HG03064 (cell line): ENCODE results near the gene AOC1.
"Not testable (repeated sequence)": the region's sequence is repeated elsewhere in the genome, so short reads cannot be mapped to it uniquely, and the experiment has no call there.

Experiments used
- ATAC-seq: cut with Tn5 transposase; IDR thresholded peaks from one replicate; pipeline ENCODE4 v1.9.1; 2021; ENCODE audit warnings: low read depth; ENCODE audit not compliant: unreplicated experiment

The AOC1 gene, protein sequence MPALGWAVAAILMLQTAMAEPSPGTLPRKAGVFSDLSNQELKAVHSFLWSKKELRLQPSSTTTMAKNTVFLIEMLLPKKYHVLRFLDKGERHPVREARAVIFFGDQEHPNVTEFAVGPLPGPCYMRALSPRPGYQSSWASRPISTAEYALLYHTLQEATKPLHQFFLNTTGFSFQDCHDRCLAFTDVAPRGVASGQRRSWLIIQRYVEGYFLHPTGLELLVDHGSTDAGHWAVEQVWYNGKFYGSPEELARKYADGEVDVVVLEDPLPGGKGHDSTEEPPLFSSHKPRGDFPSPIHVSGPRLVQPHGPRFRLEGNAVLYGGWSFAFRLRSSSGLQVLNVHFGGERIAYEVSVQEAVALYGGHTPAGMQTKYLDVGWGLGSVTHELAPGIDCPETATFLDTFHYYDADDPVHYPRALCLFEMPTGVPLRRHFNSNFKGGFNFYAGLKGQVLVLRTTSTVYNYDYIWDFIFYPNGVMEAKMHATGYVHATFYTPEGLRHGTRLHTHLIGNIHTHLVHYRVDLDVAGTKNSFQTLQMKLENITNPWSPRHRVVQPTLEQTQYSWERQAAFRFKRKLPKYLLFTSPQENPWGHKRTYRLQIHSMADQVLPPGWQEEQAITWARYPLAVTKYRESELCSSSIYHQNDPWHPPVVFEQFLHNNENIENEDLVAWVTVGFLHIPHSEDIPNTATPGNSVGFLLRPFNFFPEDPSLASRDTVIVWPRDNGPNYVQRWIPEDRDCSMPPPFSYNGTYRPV

DNA sequence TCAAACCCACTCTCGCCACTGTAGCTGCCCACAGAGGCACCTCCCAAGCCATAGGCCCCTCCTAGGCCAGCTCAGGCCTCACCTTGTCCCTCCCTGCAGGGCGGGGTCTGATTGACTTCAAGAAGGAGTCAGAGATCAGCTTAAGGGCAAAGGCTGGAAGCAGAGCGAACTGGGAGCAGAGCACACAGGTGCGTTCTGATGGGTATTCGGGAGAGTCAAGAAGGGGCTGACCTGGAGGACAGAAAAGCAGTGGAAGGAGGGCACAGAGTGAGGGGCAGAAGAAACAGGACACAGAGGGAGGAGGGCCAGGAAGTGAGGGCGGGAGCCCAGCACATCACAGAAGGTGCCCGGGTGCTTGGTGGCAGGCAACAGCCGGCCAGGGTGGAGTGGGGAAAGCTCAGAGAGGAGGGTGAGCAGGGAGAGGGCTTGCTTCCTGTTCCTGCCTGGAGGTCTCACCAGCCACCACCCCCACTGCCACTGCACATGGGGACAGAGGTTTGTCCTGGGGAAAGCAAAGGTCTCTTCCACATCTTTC, at the start of gene AOC1:
Gene AOC1 (plus strand): TSS at position 147 of the 535 bp plus-strand sequence. CDS start 3,954 bp downstream, outside the sequence.
- no peak for ATAC-seq

DNA sequence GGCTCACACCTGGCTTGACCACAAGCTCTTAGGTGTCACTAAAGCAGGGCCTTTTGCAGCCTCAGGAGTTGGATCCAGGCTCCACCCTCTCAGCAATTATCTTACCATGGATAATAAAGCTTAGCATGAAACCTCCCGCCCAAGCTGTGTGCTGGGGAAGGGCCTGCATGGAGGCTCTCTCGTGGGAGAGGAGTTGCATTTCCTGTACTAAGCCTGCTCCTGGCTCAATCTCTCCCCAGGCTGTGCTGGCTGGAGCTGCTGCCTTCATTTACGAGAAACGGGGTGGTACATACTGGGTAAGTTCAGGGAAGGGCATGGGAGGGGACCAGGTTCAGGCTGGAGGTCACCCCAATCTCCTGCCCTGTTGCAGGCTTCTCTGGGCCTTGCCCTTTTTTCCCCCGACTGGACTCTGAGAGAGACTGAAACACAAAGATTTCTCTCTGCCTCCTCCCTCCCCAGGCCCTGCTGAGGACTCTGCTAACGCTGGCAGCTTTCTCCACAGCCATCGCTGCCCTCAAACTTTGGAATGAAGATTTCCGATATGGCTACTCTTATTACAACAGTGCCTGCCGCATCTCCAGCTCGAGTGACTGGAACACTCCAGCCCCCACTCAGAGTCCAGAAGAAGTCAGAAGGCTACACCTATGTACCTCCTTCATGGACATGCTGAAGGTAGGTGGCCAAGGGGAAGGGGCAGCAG, 49.0 kb upstream of the AOC1 start:
- no peak for ATAC-seq

- ATAC-seq: no peak
Measured at GRCh38 chr7:150804802-150805201, 47.5 kb upstream of the AOC1 start.

DNA sequence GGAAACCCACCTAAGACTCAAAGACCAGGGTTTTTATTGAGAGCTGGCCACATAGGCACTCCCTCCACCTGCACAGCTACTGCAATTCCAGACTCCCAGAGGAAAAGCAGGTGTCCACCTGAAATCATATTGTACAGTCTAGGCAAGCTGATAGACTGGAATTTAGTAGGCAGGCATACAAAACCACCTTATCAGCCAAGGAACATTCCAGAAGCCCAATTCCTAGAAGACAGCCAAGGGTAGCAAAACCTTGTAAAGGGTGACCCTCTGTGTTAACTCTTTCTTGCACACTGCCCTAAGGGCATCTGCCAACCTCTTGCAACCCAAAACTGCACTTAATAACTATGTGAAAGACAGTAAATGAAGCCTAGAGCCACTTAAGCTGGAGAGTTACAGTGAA, 46.5 kb upstream of the AOC1 start:
- no peak for ATAC-seq

- no peak for ATAC-seq
Measured at GRCh38 chr7:150806454-150806853, 45.9 kb upstream of the AOC1 start.

DNA sequence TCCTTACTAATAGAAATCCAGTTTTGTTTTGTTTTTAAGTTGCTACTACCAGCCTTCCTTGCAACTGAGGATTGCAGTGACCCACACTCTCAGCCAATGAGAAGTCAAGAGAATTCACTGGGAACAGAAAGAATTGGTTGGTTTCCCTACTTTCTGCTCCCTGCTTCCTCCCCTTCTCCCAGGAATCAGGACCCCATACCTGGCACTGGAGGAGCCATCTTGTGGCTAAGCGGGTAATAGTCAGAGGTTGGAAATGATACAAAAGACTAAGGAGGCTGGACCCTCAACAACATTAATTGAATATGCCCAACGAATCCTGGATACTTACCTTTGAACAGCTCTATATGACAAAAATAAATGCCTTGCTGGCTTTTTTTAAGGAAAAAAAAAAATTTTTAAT, 45.5 kb upstream of the AOC1 start:
- ATAC-seq: no peak

DNA sequence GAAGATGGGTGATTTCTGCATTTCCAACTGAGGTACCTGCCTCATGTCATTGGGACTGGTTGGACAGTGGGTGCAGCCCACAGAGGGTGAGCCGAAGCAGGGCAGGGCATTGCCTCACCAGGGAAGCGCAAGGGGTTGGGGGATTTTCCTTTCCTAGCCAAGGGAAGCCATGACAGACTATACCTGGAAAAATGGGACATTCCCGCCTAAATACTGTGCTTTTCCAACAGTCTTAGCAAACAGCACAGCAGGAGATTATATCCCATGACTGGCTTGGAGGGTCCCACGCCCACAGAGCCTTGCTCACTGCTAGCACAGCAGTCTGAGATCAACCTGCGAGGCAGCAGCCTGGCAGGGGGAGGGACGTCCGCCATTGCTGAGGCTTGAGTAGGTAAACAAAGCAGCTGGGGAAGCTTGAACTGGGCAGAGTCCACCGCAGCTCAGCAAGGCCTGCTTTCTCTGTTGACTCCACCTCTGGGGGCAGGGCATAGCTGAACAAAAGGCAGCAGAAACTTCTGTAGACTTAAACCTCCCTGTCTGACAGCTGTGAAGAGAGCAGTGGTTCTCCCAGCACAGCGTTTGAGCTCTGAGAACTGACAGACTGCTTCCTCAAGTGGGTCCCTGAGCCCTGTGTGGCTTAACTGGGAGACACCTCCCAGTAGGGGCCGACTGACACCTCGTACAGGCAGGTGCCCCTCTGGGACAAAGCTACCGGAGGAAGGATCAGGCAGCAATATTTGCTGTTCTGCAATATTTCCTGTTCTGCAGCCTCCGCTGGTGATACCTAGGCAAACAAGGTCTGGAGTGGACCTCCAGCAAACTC, 44.5 kb upstream of the AOC1 start:
- not testable (repeated sequence) for ATAC-seq

- no peak for ATAC-seq
Measured at GRCh38 chr7:150814328-150815001, 37.9 kb upstream of the AOC1 start.

GRCh38 chr7:150818971-150819370, 33.3 kb upstream of the AOC1 start:
- no peak for ATAC-seq

GRCh38 chr7:150820148-150820547, 32.2 kb upstream of the AOC1 start:
- no peak for ATAC-seq

- no peak for ATAC-seq
Measured at GRCh38 chr7:150820578-150821198, 31.6 kb upstream of the AOC1 start.

- ATAC-seq: no peak
Measured at GRCh38 chr7:150823043-150823442, 29.3 kb upstream of the AOC1 start.

- ATAC-seq: no peak
Measured at GRCh38 chr7:150823484-150824126, 28.7 kb upstream of the AOC1 start.

DNA sequence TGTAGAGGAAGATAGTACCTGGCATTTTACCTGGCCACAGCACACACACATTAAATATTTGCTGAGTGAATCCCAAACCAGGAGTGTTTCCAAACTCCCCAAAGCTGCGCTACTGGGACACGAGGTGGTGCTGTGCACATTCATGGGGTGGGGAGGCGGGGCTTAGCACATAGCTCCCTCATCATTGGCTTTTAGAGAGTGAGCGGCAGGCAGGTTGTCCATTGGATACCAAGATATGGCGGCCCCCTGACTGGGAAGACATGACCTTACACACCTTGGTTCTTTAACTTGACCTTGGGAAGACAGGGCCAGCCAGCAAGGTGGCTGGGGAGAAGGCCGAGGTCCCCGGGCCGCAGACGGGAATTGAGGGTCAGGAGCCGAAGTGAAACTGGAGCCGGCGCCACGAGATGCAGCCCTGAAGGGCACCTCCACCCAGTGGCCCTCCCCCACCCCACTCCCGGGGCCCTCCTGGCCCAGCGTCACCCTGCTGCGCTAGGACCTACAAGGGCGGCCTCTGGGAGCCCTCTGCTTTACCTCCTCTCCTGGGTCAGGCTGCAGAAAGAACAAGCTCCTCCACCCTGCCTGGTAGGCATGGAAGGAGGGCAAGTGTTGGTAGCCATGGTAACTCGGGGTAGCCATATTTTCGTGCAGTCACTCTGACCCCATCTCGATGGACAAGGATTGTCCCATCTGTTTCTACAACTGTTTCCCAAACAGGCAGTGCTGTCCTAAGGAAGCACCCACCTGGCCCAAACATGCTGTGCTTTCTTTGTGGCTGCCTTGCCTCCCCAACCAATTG, 27.7 kb upstream of the AOC1 start:
- ATAC-seq: no peak

- ATAC-seq: no peak
Measured at GRCh38 chr7:150826061-150826849, 26.1 kb upstream of the AOC1 start.

DNA sequence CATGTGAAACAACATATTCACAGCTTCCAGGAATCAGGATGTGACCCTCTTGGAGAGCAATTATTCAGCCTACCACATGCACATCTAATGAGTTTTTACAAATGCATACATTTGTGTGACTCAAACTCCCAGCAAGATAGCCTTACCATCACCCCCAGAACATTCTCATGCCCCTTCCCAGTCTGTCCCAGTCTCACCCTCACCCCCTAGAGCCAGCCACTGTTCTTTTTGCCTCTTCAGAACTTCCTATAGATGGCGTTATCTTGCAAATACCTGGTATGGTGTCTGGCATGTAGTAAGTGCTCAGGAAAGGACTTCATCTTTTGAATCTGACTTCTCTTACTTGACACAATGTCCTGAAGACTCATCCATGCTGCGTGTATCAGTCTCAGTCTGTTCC, 23.9 kb upstream of the AOC1 start:
- ATAC-seq: no peak

GRCh38 chr7:150829426-150829825, 22.9 kb upstream of the AOC1 start:
- no peak for ATAC-seq
